Kidney (tissue), 14 donors: ENCODE measurements around the gene DIAPH3. TPM values are rescaled to one million over a fixed set of nuclear protein-coding genes. Genes with fewer than 3 reads are reported as not detected.
"Not testable (repeated sequence)": the region's sequence is repeated elsewhere in the genome, so short reads cannot be mapped to it uniquely, and the experiment has no call there.

Source experiments
- DNase-seq, 5 donors: peaks; one replicate each; pipeline ENCODE4 v3.0.0-alpha.2; 2013 to 2020
- FAIRE-seq: peaks from 2 replicates; lab custom pipeline; 2012; peaks lifted over from hg19 to GRCh38; lab: Jason Lieb, UNC
- H3K27ac ChIP-seq, 2 donors: one replicate each; pipeline ENCODE4 v1.7.0; 2013; ENCODE audit warnings: low read depth in 2 of 2, low read length in 2 of 2, inconsistent platforms in 1 of 2
- H3K27me3 ChIP-seq: one replicate; pipeline ENCODE4 v1.7.1; 2013; ENCODE audit warnings: low read length, inconsistent platforms; ENCODE audit not compliant: control insufficient read depth, insufficient read depth
- H3K36me3 ChIP-seq, 3 donors: one replicate each; pipeline versions ENCODE4 v1.7.0 to v1.7.1; 2013; ENCODE audit warnings: low read length in 3 of 3, control low read depth in 1 of 3, inconsistent platforms in 1 of 3; ENCODE audit not compliant: insufficient read depth in 3 of 3, control insufficient read depth in 2 of 3
- H3K4me1 ChIP-seq, 3 donors: one replicate each; pipeline versions ENCODE4 v1.7.0 to v1.7.1; 2013; ENCODE audit warnings: low read length in 3 of 3, inconsistent platforms in 1 of 3, low read depth in 1 of 3; ENCODE audit not compliant: control insufficient read depth in 2 of 3, insufficient read depth in 2 of 3
- H3K4me3 ChIP-seq, 3 donors: one replicate each; pipeline versions ENCODE4 v1.7.0 to v1.8.1; 2013; ENCODE audit warnings: low read length in 3 of 3, control low read depth in 1 of 3, inconsistent platforms in 1 of 3
- H3K9ac ChIP-seq, 3 donors: one replicate each; pipeline versions ENCODE4 v1.7.0 to v1.7.1; 2013; ENCODE audit warnings: low read length in 3 of 3, control low read depth in 1 of 3, inconsistent platforms in 1 of 3
- H3K9me3 ChIP-seq, 3 donors: one replicate each; pipeline versions ENCODE4 v1.7.0 to v1.7.1; 2013; ENCODE audit warnings: low read length in 3 of 3, control low read depth in 1 of 3, inconsistent platforms in 1 of 3; ENCODE audit not compliant: control insufficient read depth in 2 of 3, insufficient read depth in 1 of 3
- intact Hi-C: fragments of 100-400 bp; cut with DNase I; formaldehyde crosslinking; loops from one replicate; pipeline ENCODE4 v1.11.1; 2022
- polyA plus RNA-seq: library from polyadenylated mRNA; stranded (reverse); fragments of 350-450 nt; fragmentation: Illumina TruSeq; extraction: RNeasy Lipid Tissue Mini Kit (QIAGEN cat#74804); gene quantifications from one replicate; pipeline ENCODE4 v1.2.3, GENCODE V29; 2014; ENCODE audit warnings: low read depth, low replicate concordance; ENCODE audit not compliant: insufficient read depth
- total RNA-seq: library from RNA; stranded (reverse); fragmentation: NEBNext Ultra II Directional; extraction: Animal tissue kit (Norgen Biotek cat#: 25700); gene quantifications from one replicate; pipeline ENCODE4 v1.2.1, GENCODE V29; 2021
- TF ChIP-seq, protein P1 (sequence below): IDR thresholded peaks from 3 replicates; pipeline ENCODE4 v1.5.1; 2012; ENCODE audit warnings: mild to moderate bottlenecking, moderate library complexity, borderline replicate concordance; ENCODE audit not compliant: insufficient read depth; ENCODE audit errors: extremely low read depth
- donor health status: control.
- donor health status: control.
- donor health status: control.
- donor health status: control.
- donor health status: control.
- donor health status: DM: yes; HTN: yes; CAD: no.
- donor health status: Normal renal cell carcinoma (clear cell type).

The DIAPH3 gene
- total and polyA plus RNA-seq, 2 donors from 2014 or later, result 2.0 to 2.7 TPM

DNA sequence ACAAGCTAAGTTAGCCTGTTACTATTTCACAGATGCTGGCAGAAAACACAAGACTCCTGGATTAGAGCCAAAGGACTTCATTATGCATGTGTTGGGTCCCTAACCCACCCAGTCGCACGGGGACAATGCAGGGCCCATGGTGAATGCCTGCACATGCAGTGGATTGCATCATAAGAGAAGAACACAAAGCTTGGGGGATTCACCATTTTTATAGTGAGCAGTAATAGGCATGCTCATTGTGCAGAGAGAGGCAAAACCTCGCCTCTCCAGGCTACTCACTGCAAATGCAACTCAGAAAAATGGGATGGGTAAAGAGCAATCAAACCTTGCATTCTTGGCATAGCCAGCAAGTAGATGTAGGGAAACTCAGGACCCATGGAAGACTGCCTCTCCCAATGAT is 115.8 kb downstream of the DIAPH3 start:
- TF ChIP-seq, protein P1, sequence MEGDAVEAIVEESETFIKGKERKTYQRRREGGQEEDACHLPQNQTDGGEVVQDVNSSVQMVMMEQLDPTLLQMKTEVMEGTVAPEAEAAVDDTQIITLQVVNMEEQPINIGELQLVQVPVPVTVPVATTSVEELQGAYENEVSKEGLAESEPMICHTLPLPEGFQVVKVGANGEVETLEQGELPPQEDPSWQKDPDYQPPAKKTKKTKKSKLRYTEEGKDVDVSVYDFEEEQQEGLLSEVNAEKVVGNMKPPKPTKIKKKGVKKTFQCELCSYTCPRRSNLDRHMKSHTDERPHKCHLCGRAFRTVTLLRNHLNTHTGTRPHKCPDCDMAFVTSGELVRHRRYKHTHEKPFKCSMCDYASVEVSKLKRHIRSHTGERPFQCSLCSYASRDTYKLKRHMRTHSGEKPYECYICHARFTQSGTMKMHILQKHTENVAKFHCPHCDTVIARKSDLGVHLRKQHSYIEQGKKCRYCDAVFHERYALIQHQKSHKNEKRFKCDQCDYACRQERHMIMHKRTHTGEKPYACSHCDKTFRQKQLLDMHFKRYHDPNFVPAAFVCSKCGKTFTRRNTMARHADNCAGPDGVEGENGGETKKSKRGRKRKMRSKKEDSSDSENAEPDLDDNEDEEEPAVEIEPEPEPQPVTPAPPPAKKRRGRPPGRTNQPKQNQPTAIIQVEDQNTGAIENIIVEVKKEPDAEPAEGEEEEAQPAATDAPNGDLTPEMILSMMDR, result no peak
- Histone ChIP-seq H3K4me3 (no peak overlapping the region), H3K9me3 (no peaks in the 10 kb centered on the region), H3K4me1 (no peaks in the 10 kb centered on the region), H3K27me3 (no peaks in the 10 kb centered on the region), H3K36me3 (no peaks in the 10 kb centered on the region), H3K27ac (no peak overlapping the region), H3K9ac (no peak overlapping the region)
- intact Hi-C loops, result no loop called here
- DNase-seq (no peak), FAIRE-seq (no peak)

DNA sequence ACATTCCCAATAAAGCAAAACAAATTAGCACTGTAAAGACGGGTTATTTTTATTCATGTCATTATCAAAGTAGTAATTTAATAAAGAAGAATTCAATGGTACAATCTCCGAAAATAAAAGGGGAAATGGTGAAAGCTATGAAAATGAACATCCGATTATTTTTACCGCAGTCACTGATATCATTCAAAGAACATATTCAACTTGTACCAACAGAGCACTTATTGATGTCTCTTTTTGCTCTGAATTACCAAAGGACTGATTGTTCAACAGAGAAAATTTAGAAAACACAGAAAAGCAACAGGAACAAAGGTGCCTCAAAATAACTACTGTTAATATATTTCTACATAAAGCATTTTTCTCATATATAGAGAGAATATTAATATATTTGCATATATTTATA is 119.4 kb downstream of the DIAPH3 start:
- Histone ChIP-seq H3K27ac (no peak overlapping the region), H3K4me1 (no peaks in the 10 kb centered on the region), H3K9me3 (no peaks in the 10 kb centered on the region), H3K4me3 (no peak overlapping the region), H3K36me3 (no peaks in the 10 kb centered on the region), H3K27me3 (no peaks in the 10 kb centered on the region), H3K9ac (no peak overlapping the region)
- no peak for FAIRE-seq
- no peak for DNase-seq
- TF ChIP-seq, protein P1, result no peak
- intact Hi-C loops, result no loop called here

DNA sequence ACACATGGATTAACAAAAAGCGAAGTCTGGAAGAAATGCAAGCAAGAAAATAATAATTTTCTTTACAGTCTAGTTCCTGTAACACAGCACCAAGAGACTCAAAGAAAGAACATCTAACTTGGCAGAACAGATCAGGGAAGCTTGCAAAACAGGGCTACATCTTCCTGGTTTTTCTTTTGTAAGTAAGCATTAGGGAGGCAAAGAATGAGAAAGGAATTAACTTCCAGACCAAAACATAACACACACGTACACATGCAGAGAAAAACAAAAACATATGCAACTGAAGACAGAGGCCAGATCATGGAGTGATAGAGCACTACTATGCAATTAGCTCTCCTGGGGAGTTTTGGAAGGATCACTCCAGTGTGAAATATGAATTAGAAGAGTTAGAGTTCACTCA is 120.5 kb downstream of the DIAPH3 start:
- no peaks in the 10 kb centered on the region for H3K27me3 ChIP-seq
- no peak for FAIRE-seq

DNA sequence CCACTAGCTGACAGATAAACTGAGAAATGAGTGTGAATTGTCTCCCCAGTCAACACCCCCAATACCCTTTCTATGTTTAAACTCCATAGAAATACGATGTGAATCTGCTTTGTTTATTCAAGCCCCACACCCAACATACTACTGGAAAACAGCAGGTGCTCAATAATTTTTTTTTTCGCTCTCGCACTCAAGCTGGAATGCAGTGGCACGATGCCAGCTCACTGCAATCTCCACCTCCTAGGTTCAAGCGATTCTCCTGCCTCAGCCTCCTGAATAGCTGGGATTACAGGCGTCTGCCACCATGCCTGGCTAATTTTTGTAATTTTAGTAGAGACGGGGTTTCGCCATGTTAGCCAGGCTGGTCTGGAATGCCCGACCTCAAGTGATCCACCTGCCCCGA is 123.1 kb downstream of the DIAPH3 start:
- H3K4me1 ChIP-seq, H3K27me3 ChIP-seq, intact Hi-C loops, H3K36me3 ChIP-seq, FAIRE-seq, H3K4me3 ChIP-seq, H3K27ac ChIP-seq, DNase-seq, H3K9me3 ChIP-seq, H3K9ac ChIP-seq: not testable (repeated sequence)

More for the DNA sequence above, 120.5 kb downstream of the DIAPH3 start:
- intact Hi-C loops, result no loop called here
- Histone ChIP-seq H3K27ac (no peak overlapping the region), H3K4me1 (no peaks in the 10 kb centered on the region), H3K4me3 (no peak overlapping the region), H3K36me3 (no peaks in the 10 kb centered on the region), H3K9me3 (no peaks in the 10 kb centered on the region), H3K9ac (no peak overlapping the region)
- DNase-seq, result no peak
- TF ChIP-seq, protein P1, result no peak
